ENCODE data around the gene SLC8A2.
A peak's percentile ranks its signal among the peaks of the same experiment; 100 is the strongest.

Gene SLC8A2

GRCh38 chr19:47506459-47506858 lies 34.8 kb upstream of the SLC8A2 start:
- DNase-seq: peak in 7 of 51 donors; percentile 13 to 50 (median 25)

- no peak for DNase-seq
Measured at GRCh38 chr19:47505506-47505905, 33.8 kb upstream of the SLC8A2 start.

- DNase-seq: no peak
Measured at GRCh38 chr19:47503826-47504150, 32.1 kb upstream of the SLC8A2 start.

- DNase-seq: no peak
Measured at GRCh38 chr19:47503130-47503825, 31.6 kb upstream of the SLC8A2 start.

- peak in 2 of 51 donors; percentile 17 to 22 for DNase-seq
Measured at GRCh38 chr19:47499863-47500830, 28.5 kb upstream of the SLC8A2 start.

GRCh38 chr19:47499371-47499770 lies 27.7 kb upstream of the SLC8A2 start:
- DNase-seq: peak in 4 of 51 donors; percentile 7 to 32 (median 28)

- DNase-seq: no peak
Measured at GRCh38 chr19:47498561-47498960, 26.9 kb upstream of the SLC8A2 start.

GRCh38 chr19:47497821-47498520 lies 26.3 kb upstream of the SLC8A2 start:
- DNase-seq: peak in 1 of 51 donors; percentile 16

- DNase-seq: peak in 9 of 51 donors; percentile 13 to 46 (median 20)
Measured at GRCh38 chr19:47497050-47497766, 25.5 kb upstream of the SLC8A2 start.

GRCh38 chr19:47495478-47496372 lies 24.0 kb upstream of the SLC8A2 start:
- peak in 20 of 51 donors; percentile 13 to 69 (median 33) for DNase-seq

- DNase-seq: no peak
Measured at GRCh38 chr19:47494729-47495128, 23.0 kb upstream of the SLC8A2 start.

GRCh38 chr19:47494211-47494547 lies 22.5 kb upstream of the SLC8A2 start:
- no peak for DNase-seq

- DNase-seq: no peak
Measured at GRCh38 chr19:47493378-47494210, 21.9 kb upstream of the SLC8A2 start.

GRCh38 chr19:47492571-47493377 lies 21.1 kb upstream of the SLC8A2 start:
- DNase-seq: peak in 2 of 51 donors; percentile 51 to 54

- no peak for DNase-seq
Measured at GRCh38 chr19:47492137-47492533, 20.4 kb upstream of the SLC8A2 start.

- DNase-seq: no peak
Measured at GRCh38 chr19:47491358-47492136, 19.9 kb upstream of the SLC8A2 start.

GRCh38 chr19:47490847-47491246 lies 19.2 kb upstream of the SLC8A2 start:
- no peak for DNase-seq

GRCh38 chr19:47490031-47490430 lies 18.3 kb upstream of the SLC8A2 start:
- DNase-seq: no peak
